Stomach (tissue), 9 donors: ENCODE data around the gene TCAIM. TPM values are rescaled to one million over a fixed set of nuclear protein-coding genes. Genes with fewer than 3 reads are reported as not detected.
A peak's percentile ranks its signal among the peaks of the same experiment; 100 is the strongest.
"Not testable (repeated sequence)": the region's sequence is repeated elsewhere in the genome, so short reads cannot be mapped to it uniquely, and the experiment has no call there.

Experiments used
- DNase-seq, 2 donors: peaks; one replicate each; pipeline versions ENCODE4 v3.0.0 to v3.0.0-alpha.2; 2013 to 2019
- H3K27ac ChIP-seq, 5 donors: fragments of 200-600 bp in 4 of 5; sonication (generic) in 4 of 5; one replicate each; pipeline ENCODE4 v1.5.1; 2013 to 2019; ENCODE audit warnings: mild to moderate bottlenecking in 1 of 5, moderate library complexity in 1 of 5
- H3K27me3 ChIP-seq, 3 donors: fragments of 200-600 bp; sonication (generic); one replicate each; pipeline ENCODE4 v1.5.1; 2017 to 2019; ENCODE audit warnings: mixed run types in 1 of 3
- H3K36me3 ChIP-seq, 4 donors: fragments of 200-600 bp; sonication (generic); 1 replicate in 3 of 4; 2 replicates in 1 of 4; pipeline ENCODE4 v1.5.1; 2016 to 2019
- H3K4me1 ChIP-seq, 4 donors: fragments of 200-600 bp; sonication (generic); one replicate each; pipeline ENCODE4 v1.5.1; 2016 to 2019
- H3K4me3 ChIP-seq, 4 donors: fragments of 200-600 bp; sonication (generic) in 3 of 4; one replicate each; pipeline ENCODE4 v1.5.1; 2016 to 2019; ENCODE audit warnings: mild to moderate bottlenecking in 1 of 4
- H3K9me3 ChIP-seq, 4 donors: fragments of 200-600 bp; sonication (generic); one replicate each; pipeline ENCODE4 v1.5.1; 2016 to 2019
- CTCF ChIP-seq, 7 experiments: fragments of 450-650 bp in 4 of 7; fragments of 200-600 bp in 3 of 7; sonication (generic) in 3 of 7; IDR thresholded peaks; one replicate each; pipeline ENCODE4 v1.5.1; 2016 to 2019; ENCODE audit warnings: antibody characterized with exemption in 7 of 7, control low read depth in 2 of 7, mild to moderate bottlenecking in 1 of 7
- EP300 ChIP-seq: sonication (generic); formaldehyde crosslinking; IDR thresholded peaks from one replicate; pipeline ENCODE4 v1.6.1; 2017; ENCODE audit warnings: antibody characterized with exemption
- POLR2A ChIP-seq, 4 donors: fragments of 450-650 bp; IDR thresholded peaks; one replicate each; pipeline ENCODE4 v1.6.1; 2016; ENCODE audit warnings: antibody characterized with exemption in 4 of 4, control low read depth in 2 of 4, mild to moderate bottlenecking in 1 of 4, moderate library complexity in 1 of 4
- POLR2AphosphoS5 ChIP-seq, 3 donors: sonication (generic); formaldehyde crosslinking; IDR thresholded peaks; one replicate each; pipeline ENCODE4 v1.6.1; 2016; ENCODE audit warnings: antibody characterized with exemption in 3 of 3
- WGBS, 5 donors: extraction: QIAGEN DNeasy Blood & Tissue Kit in 3 of 5; methylation state at CpG; one replicate each; pipeline versions ENCODE4 v1.1.5 to v1.1.7; 2013 to 2018; 5-methylcytosine and 5-hydroxymethylcytosine counted together
- intact Hi-C: fragments of 100-400 bp; cut with DNase I; formaldehyde crosslinking; loops from one replicate; pipeline ENCODE4 v1.15.1; 2023; ENCODE audit warnings: low total_unique reads
- polyA plus RNA-seq, 3 donors: library from polyadenylated mRNA; stranded (reverse); fragments of 200-250 nt; gene quantifications; one replicate each; pipeline ENCODE4 v1.2.3, GENCODE V29; 2013
- total RNA-seq, 5 donors: library from RNA; depleted of rRNA; stranded (reverse); fragments of >200 nt; gene quantifications; one replicate each; pipeline versions ENCODE4 v1.1.0 to v1.2.3, GENCODE V29; 2014 to 2016
- donor health status: healthy with polysubstance abuse.
- donor health status: Bipolar disorder and iron deficiency.
- donor health status: healthy.

Gene TCAIM
- total and polyA plus RNA-seq, 8 donors = 9.8 to 42.6 (median 13.0) TPM

GRCh38 chr3:44342176-44342790 lies 3.7 kb downstream of the TCAIM start:
- DNase-seq = peak in 1 of 2 donors; percentile 60
- H3K4me1 ChIP-seq = peaks cover 11 to 64% (median 38%) of the 10 kb centered on the region in 4 donors
- H3K4me3 ChIP-seq = no peak overlapping the region
- TF ChIP-seq EP300 = no peak
- TF ChIP-seq POLR2AphosphoS5 (IDR thresholded peaks at IDR 0.05) = no peak
- intact Hi-C loops = no loop called here
- H3K9me3 ChIP-seq = no peaks in the 10 kb centered on the region
- no peaks in the 10 kb centered on the region for H3K36me3 ChIP-seq
- no peaks in the 10 kb centered on the region for H3K27me3 ChIP-seq
- H3K27ac ChIP-seq = peak overlapping the region in 3 of 5 donors; percentile 7 to 56 (median 18)
- 34 to 57% (median 45%) methylated on average over 1 of the region's 1 CpG for WGBS, 5 donors

GRCh38 chr3:44343421-44343820 lies 4.9 kb downstream of the TCAIM start:
- no peak for DNase-seq
- Histone ChIP-seq H3K27me3 (no peaks in the 10 kb centered on the region), H3K4me3 (no peak overlapping the region), H3K4me1 (peaks cover 11 to 63% (median 42%) of the 10 kb centered on the region in 4 donors), H3K9me3 (no peaks in the 10 kb centered on the region), H3K36me3 (no peaks in the 10 kb centered on the region), H3K27ac (no peak overlapping the region)
- intact Hi-C loops = no loop called here
- TF ChIP-seq CTCF (IDR thresholded peaks at IDR 0.05) (no peak), POLR2AphosphoS5 (IDR thresholded peaks at IDR 0.05) (no peak), POLR2A (IDR thresholded peaks at IDR 0.05) (no peak), EP300 (no peak)

- H3K36me3 ChIP-seq, intact Hi-C loops, H3K9me3 ChIP-seq, H3K4me3 ChIP-seq, H3K27me3 ChIP-seq, DNase-seq: not testable (repeated sequence)
- H3K27ac ChIP-seq = peak overlapping the region in 4 of 5 donors; percentile 4 to 47 (median 28)
- 75 to 81% (median 78%) methylated on average over 6 of the region's 6 CpGs for WGBS, 5 donors
- H3K4me1 ChIP-seq = peaks cover 0 to 45% (median 25%) of the 10 kb centered on the region in 4 donors
These were observed 8.0 kb downstream of the TCAIM start for GRCh38 chr3:44346590-44346989.

GRCh38 chr3:44348993-44349392 lies 10.4 kb downstream of the TCAIM start:
- intact Hi-C loops = no loop called here
- DNase-seq = no peak
- 80 to 87% (median 82%) methylated on average over 6 of the region's 6 CpGs for WGBS, 5 donors
- Histone ChIP-seq H3K36me3 (no peaks in the 10 kb centered on the region), H3K27ac (no peak overlapping the region), H3K9me3 (no peaks in the 10 kb centered on the region), H3K4me3 (no peak overlapping the region), H3K27me3 (no peaks in the 10 kb centered on the region), H3K4me1 (peaks cover 0 to 31% (median 17%) of the 10 kb centered on the region in 4 donors)
- TF ChIP-seq EP300 = no peak
- no peak for TF ChIP-seq POLR2A (IDR thresholded peaks at IDR 0.05)

- Histone ChIP-seq H3K36me3 (peaks cover 0 to 10% (median 5%) of the 10 kb centered on the region in 4 donors), H3K9me3 (no peaks in the 10 kb centered on the region), H3K4me1 (peaks cover 0 to 27% (median 9%) of the 10 kb centered on the region in 4 donors), H3K27me3 (no peaks in the 10 kb centered on the region), H3K27ac (no peak overlapping the region), H3K4me3 (no peak overlapping the region)
- intact Hi-C loops = no loop called here
- TF ChIP-seq POLR2AphosphoS5 (IDR thresholded peaks at IDR 0.05) (no peak), POLR2A (IDR thresholded peaks at IDR 0.05) (no peak), EP300 (no peak)
- DNase-seq = no peak
- 93 to 100% (median 97%) methylated on average over 1 of the region's 1 CpG for WGBS, 5 donors
These were observed 14.9 kb downstream of the TCAIM start for GRCh38 chr3:44353355-44353924.

- H3K9me3 ChIP-seq = no peaks in the 10 kb centered on the region
- no peak overlapping the region for H3K4me3 ChIP-seq
- H3K27ac ChIP-seq = peak overlapping the region in 3 of 5 donors; percentile 27 to 64 (median 38)
- TF ChIP-seq EP300 (no peak), POLR2AphosphoS5 (IDR thresholded peaks at IDR 0.05) (peak in 2 of 3 donors; percentile 71 to 76), CTCF (IDR thresholded peaks at IDR 0.05) (no peak)
- H3K27me3 ChIP-seq = no peaks in the 10 kb centered on the region
- H3K36me3 ChIP-seq = peaks cover 0 to 20% (median 16%) of the 10 kb centered on the region in 4 donors
- peaks cover 0 to 27% (median 14%) of the 10 kb centered on the region in 4 donors for H3K4me1 ChIP-seq
- 13 to 33% (median 23%) methylated on average over 2 of the region's 2 CpGs for WGBS, 5 donors
- DNase-seq = peak in 1 of 2 donors; percentile 67
- intact Hi-C loops = no loop called here
These were observed 16.9 kb downstream of the TCAIM start for GRCh38 chr3:44355362-44356033.
